IMR-90 (cell line): ENCODE measurements around the gene P2RX3. TPM values are rescaled to one million over a fixed set of nuclear protein-coding genes. Genes with fewer than 3 reads are reported as not detected.

Source experiments
- ATAC-seq: fragments of 200-7000 bp; cut with Tn5 transposase; 2 replicates; pipeline ENCODE4 v1.9.1; 2020; ENCODE audit warnings: low read depth, mild to moderate bottlenecking, moderate library complexity
- BruUV-seq: library from RNA; stranded (reverse); fragments of 400-500 nt; replicated peaks from 2 replicates; lab custom pipeline; 2021; lab: Mats Ljungman, UMichigan
- CTCF ChIA-PET: fragments of 300-600 bp; formaldehyde crosslinking; extraction: SDS; loops from one replicate; lab custom pipeline; 2021; ENCODE audit warnings: antibody characterized with exemption; lab: Yijun Ruan, JAX
- POLR2A ChIA-PET: fragments of 300-600 bp; sonication (Branson Sonifier 250); formaldehyde crosslinking; loops from one replicate; lab custom pipeline; 2022; ENCODE audit warnings: antibody characterized with exemption; ENCODE audit not compliant: unreplicated experiment; lab: Charles Lee
- DNase-seq: peaks from one replicate; pipeline ENCODE4 v3.0.0; 2013
- H2AFZ ChIP-seq: replicated peaks from 2 replicates; pipeline ENCODE3; 2013; ENCODE audit warnings: low read length, mild to moderate bottlenecking; ENCODE audit not compliant: poor library complexity
- H2AK5ac ChIP-seq: 2 replicates; pipeline ENCODE4 v1.6.1; 2013; ENCODE audit warnings: low read depth, low read length, inconsistent platforms
- H2AK9ac ChIP-seq: replicated peaks from 2 replicates; pipeline ENCODE3; 2013; ENCODE audit warnings: mild to moderate bottlenecking, low read depth, low read length, moderate library complexity; ENCODE audit not compliant: poor library complexity
- H2BK120ac ChIP-seq: 2 replicates; pipeline ENCODE4 v1.6.1; 2013; ENCODE audit warnings: low read depth, low read length, inconsistent platforms
- H2BK15ac ChIP-seq: 3 replicates; pipeline ENCODE4 v1.6.1; 2013; ENCODE audit warnings: low read depth, low read length, inconsistent platforms
- H2BK20ac ChIP-seq: 2 replicates; pipeline ENCODE4 v1.6.1; 2013; ENCODE audit warnings: low read depth, mild to moderate bottlenecking, inconsistent platforms, low read length, moderate library complexity
- H2BK5ac ChIP-seq: 2 replicates; pipeline ENCODE4 v1.6.1; 2013; ENCODE audit warnings: mild to moderate bottlenecking, low read depth, low read length, inconsistent platforms; ENCODE audit not compliant: poor library complexity, severe bottlenecking
- H3K14ac ChIP-seq: replicated peaks from 2 replicates; pipeline ENCODE4 v1.6.1; 2013; ENCODE audit warnings: low read depth, low read length, inconsistent platforms
- H3K18ac ChIP-seq: 2 replicates; pipeline ENCODE4 v1.6.1; 2013; ENCODE audit warnings: low read depth, low read length, control low read depth
- H3K23ac ChIP-seq: 2 replicates; pipeline ENCODE4 v1.6.1; 2013; ENCODE audit warnings: low read depth, low read length, inconsistent platforms
- H3K27ac ChIP-seq: 2 replicates; pipeline ENCODE4 v1.5.1; 2013; ENCODE audit warnings: mild to moderate bottlenecking, control low read depth, low read length; ENCODE audit not compliant: insufficient read depth
- H3K27me3 ChIP-seq: 2 replicates; pipeline ENCODE4 v1.6.1; 2013; ENCODE audit warnings: low read length; ENCODE audit not compliant: control insufficient read depth, insufficient read depth
- H3K36me3 ChIP-seq: 2 replicates; pipeline ENCODE4 v1.6.1; 2013; ENCODE audit warnings: low read length, mixed read lengths; ENCODE audit not compliant: control insufficient read depth, insufficient read depth
- H3K4ac ChIP-seq: 2 replicates; pipeline ENCODE4 v1.6.1; 2013; ENCODE audit warnings: low read depth, low read length, inconsistent platforms
- H3K4me1 ChIP-seq: 2 replicates; pipeline ENCODE4 v1.6.1; 2013; ENCODE audit warnings: low read length, mixed read lengths; ENCODE audit not compliant: control insufficient read depth, insufficient read depth
- H3K4me2 ChIP-seq: 2 replicates; pipeline ENCODE4 v1.6.1; 2013; ENCODE audit warnings: low read depth, mild to moderate bottlenecking, control low read depth, low read length, moderate library complexity
- H3K4me3 ChIP-seq: 2 replicates; pipeline ENCODE4 v1.5.1; 2013; ENCODE audit warnings: low read depth, mild to moderate bottlenecking, control low read depth, low read length, moderate library complexity; ENCODE audit not compliant: insufficient read depth
- H3K56ac ChIP-seq: 2 replicates; pipeline ENCODE4 v1.6.1; 2013; ENCODE audit warnings: low read length, inconsistent platforms; ENCODE audit not compliant: insufficient read depth; ENCODE audit errors: extremely low read depth
- H3K79me1 ChIP-seq, 2 experiments: 2 replicates each; pipeline ENCODE4 v1.6.1; 2013; ENCODE audit warnings: low read length in 2 of 2, inconsistent platforms in 1 of 2, low read depth in 1 of 2
- H3K9ac ChIP-seq: 2 replicates; pipeline ENCODE4 v1.6.1; 2013; ENCODE audit warnings: low read depth, low read length, control low read depth
- H3K9me1 ChIP-seq: 2 replicates; pipeline ENCODE4 v1.6.1; 2013; ENCODE audit warnings: low read length, inconsistent platforms; ENCODE audit not compliant: insufficient read depth
- H3K9me3 ChIP-seq: 2 replicates; pipeline ENCODE4 v1.6.1; 2013; ENCODE audit warnings: low read length; ENCODE audit not compliant: control insufficient read depth, insufficient read depth
- H4K20me1 ChIP-seq: 2 replicates; pipeline ENCODE4 v1.6.1; 2013; ENCODE audit warnings: low read length, inconsistent platforms; ENCODE audit not compliant: insufficient read depth
- H4K5ac ChIP-seq: 2 replicates; pipeline ENCODE4 v1.6.1; 2013; ENCODE audit warnings: mild to moderate bottlenecking, low read depth, low read length, control low read depth
- H4K8ac ChIP-seq, 2 experiments: 2 replicates each; pipeline ENCODE4 v1.6.1; 2013; ENCODE audit warnings: low read depth in 2 of 2, low read length in 2 of 2, control low read depth in 1 of 2, inconsistent platforms in 1 of 2
- H4K91ac ChIP-seq: 2 replicates; pipeline ENCODE4 v1.6.1; 2013; ENCODE audit warnings: low read depth, low read length, inconsistent platforms; ENCODE audit not compliant: insufficient read depth
- FOS ChIP-seq: fragments of 150-350 bp; IDR thresholded peaks from 2 replicates; pipeline ENCODE4 v1.6.1; 2016; ENCODE audit warnings: low read depth, low read length
- POLR2A ChIP-seq: IDR thresholded peaks from 2 replicates; pipeline ENCODE4 v1.6.1; 2012; ENCODE audit warnings: mild to moderate bottlenecking, low read depth, low read length
- WGBS, 2 experiments: methylation state at CpG; one replicate each; pipeline versions ENCODE4 v1.1.5 to v1.1.7; 2013; ENCODE audit warnings: missing lambda C conversion rate in 2 of 2; ENCODE audit not compliant: insufficient read length in 1 of 2; ENCODE audit errors: extremely low coverage in 2 of 2; 5-methylcytosine and 5-hydroxymethylcytosine counted together
- dilution Hi-C: fragments of 300-500 bp; cut with HindIII; formaldehyde crosslinking; loops from one replicate; pipeline ENCODE4 v1.14.3; 2018; ENCODE audit warnings: low sequenced_read_pairs; ENCODE audit not compliant: unreplicated experiment
- in situ Hi-C: fragments of 300-500 bp; cut with MboI; formaldehyde crosslinking; loops from 3 replicates; pipeline ENCODE4 v1.14.3; 2019; ENCODE audit warnings: low sequenced_read_pairs, inconsistent platforms, mixed read lengths
- intact Hi-C: fragments of 100-400 bp; cut with micrococcal nuclease; formaldehyde crosslinking; loops from 2 replicates; pipeline ENCODE4 v1.10.0; 2022
- polyA plus RNA-seq, 3 experiments: library from polyadenylated mRNA; depleted of rRNA; stranded (reverse); fragments of >200 nt; gene quantifications; 2 replicates each; pipeline ENCODE4 v1.2.3, GENCODE V29; 2012; ENCODE audit warnings: low replicate concordance in 1 of 3
- total RNA-seq: library from RNA; depleted of rRNA; stranded (reverse); fragments of >200 nt; gene quantifications from 2 replicates; pipeline ENCODE4 v1.2.3, GENCODE V29; 2012

P2RX3 gene
- total and polyA plus RNA-seq, 2 of the 4 experiments (the other 2 are of a cell fraction): not detected

- Histone ChIP-seq H4K20me1 (no peaks in the 10 kb centered on the region; the same call in 1 of the 2 replicates), H2BK15ac (no peak overlapping the region), H3K4me2 (no peak overlapping the region), H4K5ac (no peak overlapping the region), H3K4me1 (no peaks in the 10 kb centered on the region), H2BK5ac (no peak overlapping the region), H3K9ac (no peak overlapping the region), H2BK20ac (no peak overlapping the region), H2AK9ac (no peak overlapping the region), H3K4ac (no peak overlapping the region), H3K56ac (no peak overlapping the region), H3K4me3 (no peak overlapping the region), H3K36me3 (no peaks in the 10 kb centered on the region), H2AK5ac (no peak overlapping the region), H3K9me1 (no peaks in the 10 kb centered on the region), H2AFZ (no peak overlapping the region), H4K91ac (no peak overlapping the region), H3K18ac (no peak overlapping the region), H4K8ac (no peak overlapping the region), H3K79me1 (no peaks in the 10 kb centered on the region), H3K9me3 (no peaks in the 10 kb centered on the region), H3K23ac (no peak overlapping the region), H2BK120ac (no peak overlapping the region), H3K14ac (no peak overlapping the region), H3K27ac (no peak overlapping the region), H3K27me3 (peaks cover 50% of the 10 kb centered on the region)
- dilution Hi-C loops (no loop called here), intact Hi-C loops (no loop called here), in situ Hi-C loops (no loop called here)
- no peak for ATAC-seq
- BruUV-seq: no TSS peak
- TF ChIP-seq FOS (no peak), POLR2A (no peak)
- CTCF ChIA-PET: no interaction called here
- WGBS, 2 experiments: 68% methylated on average over 4 of the region's 4 CpGs; no CpG with 5 or more reads in 1 of the 2 experiments
- POLR2A ChIA-PET: no interaction called here
- DNase-seq: no peak
Measured at GRCh38 chr11:57397394-57397990, 59.3 kb downstream of the P2RX3 start.
